Measurements from ENCODE around the gene TRIOBP. TPM values are rescaled to one million over a fixed set of nuclear protein-coding genes. Genes with fewer than 3 reads are reported as not detected.

TRIOBP gene
- total RNA-seq, 1 donor from 2014 or later: 33.3 TPM

DNA sequence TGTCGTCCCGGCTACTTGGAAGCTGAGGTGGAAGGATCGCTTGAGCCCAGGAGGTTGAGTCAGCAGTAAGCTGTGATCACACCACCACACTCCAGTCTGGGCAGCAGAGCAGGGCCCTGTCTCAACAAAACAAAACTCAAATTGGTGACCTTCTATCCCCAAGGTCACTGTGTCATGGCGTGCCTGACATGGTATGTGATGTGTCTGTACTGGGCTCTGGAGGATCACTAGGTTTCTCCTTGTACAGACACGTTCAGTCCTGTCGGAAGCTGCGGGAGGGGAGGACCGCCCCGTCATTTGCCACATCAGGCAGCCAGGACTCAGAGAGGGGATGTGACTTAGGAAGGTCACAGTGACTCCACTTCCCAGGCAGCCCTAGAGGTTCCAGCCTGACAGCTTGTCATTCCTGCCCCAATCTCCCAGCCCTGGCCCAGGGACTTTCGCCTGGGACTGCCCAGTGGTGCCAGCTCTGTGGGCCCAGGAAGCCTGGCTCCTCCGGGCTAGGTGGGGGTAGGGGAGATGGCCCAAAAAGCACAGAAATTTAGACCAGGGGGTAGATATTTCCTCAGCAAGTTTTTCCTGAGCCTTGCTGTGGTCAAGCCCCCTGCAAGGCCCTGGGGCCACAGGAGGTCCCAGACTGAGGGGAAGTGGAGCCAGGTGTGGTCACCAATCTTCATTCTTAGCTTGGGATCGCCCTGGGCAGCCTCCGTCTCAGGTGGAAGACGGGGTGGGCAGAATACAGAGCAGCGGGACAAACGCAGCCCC, 53.2 kb downstream of the TRIOBP start:
- Mint-ChIP-seq H3K4me3 (no peak overlapping the region), H3K4me1 (peaks cover 13% of the 10 kb centered on the region), H3K27me3 (no peaks in the 10 kb centered on the region), H3K9me3 (no peaks in the 10 kb centered on the region), H3K36me3 (ENCODE audit: low read depth) (peaks cover 10% of the 10 kb centered on the region), H3K27ac (no peak overlapping the region)
- intact Hi-C loops (cut with micrococcal nuclease): loop anchor here (5.0 kb wide), 1 partner anchor 113 kb away; the partner anchor contains the start of gene SH3BP1
- DNase-seq: no peak

DNA sequence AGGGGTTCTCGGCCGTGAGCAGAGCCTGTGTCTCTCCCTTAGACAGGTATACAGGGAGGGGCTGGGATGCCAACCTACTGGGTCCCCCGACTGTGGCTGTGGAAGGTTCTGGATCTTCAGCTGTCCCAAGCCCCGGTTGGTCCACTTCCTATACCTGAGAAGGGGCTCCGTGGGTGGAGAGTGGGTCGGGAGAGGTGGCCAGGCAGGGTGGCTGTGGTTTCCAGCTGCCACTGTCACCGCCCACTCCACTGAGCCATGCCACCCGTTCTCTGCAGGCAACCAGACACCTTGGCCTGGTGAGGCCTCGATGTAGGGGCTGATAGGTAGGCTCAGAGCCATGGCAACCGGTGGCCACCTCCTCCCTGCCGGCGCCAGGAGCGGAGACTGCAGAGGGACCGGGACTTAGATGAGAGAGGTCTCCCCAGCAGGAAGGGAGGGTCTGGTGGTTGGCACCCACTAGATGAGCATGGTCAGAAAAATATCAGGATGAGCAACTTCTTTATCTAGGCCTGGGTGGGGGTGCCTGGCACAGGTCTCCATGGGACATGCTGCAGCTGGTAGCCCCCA, 53.8 kb downstream of the TRIOBP start:
- Mint-ChIP-seq H3K27ac (no peak overlapping the region), H3K36me3 (ENCODE audit: low read depth) (peaks cover 12% of the 10 kb centered on the region), H3K4me3 (no peak overlapping the region), H3K4me1 (peaks cover 8% of the 10 kb centered on the region), H3K9me3 (no peaks in the 10 kb centered on the region), H3K27me3 (no peaks in the 10 kb centered on the region)
- DNase-seq: no peak
- intact Hi-C loops (cut with micrococcal nuclease): no loop called here

DNA sequence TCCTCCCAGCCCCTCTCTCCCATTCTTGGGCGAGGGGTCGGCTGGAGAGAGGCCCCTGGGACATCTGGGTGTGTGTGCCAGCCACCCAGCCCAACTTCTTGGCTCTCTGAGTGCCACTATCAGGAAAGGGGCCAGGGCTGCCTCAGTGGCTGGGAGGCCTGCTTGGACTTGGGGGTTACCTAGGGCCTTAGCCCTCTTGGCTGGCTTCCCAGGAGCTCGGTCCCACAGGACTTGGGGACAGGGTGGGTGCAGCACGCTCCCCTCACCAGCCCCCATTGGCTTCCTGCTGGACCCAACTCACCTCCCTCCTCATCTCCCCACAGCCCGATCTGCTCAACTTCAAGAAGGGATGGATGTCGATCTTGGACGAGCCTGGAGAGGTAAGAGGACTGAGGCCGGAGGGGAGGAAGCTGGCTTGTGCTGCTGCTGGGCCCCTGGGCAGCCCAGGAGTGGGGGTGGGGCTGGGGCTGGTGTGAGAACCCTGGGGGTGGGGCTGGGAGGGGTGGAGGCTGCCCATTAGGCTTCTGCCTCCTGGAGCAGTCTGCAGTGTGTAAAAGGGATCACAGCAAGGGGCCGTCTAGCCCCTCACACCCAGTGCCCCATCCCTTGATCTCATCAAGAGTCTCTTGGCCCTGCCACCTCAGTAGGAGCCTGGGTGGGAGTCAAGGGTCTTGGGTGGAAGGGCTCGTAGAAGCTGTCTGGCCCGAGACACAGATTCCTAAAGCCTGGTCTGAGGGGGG, 54.8 kb downstream of the TRIOBP start:
- H3K27ac Mint-ChIP-seq: no peak overlapping the region
- intact Hi-C loops (cut with micrococcal nuclease): no loop called here
- peaks cover 15% of the 10 kb centered on the region for H3K36me3 Mint-ChIP-seq (ENCODE audit: low read depth)
- H3K4me3 Mint-ChIP-seq: no peak overlapping the region
- no peaks in the 10 kb centered on the region for H3K27me3 Mint-ChIP-seq
- H3K4me1 Mint-ChIP-seq: peaks cover 8% of the 10 kb centered on the region
- no peak for DNase-seq
- no peaks in the 10 kb centered on the region for H3K9me3 Mint-ChIP-seq

DNA sequence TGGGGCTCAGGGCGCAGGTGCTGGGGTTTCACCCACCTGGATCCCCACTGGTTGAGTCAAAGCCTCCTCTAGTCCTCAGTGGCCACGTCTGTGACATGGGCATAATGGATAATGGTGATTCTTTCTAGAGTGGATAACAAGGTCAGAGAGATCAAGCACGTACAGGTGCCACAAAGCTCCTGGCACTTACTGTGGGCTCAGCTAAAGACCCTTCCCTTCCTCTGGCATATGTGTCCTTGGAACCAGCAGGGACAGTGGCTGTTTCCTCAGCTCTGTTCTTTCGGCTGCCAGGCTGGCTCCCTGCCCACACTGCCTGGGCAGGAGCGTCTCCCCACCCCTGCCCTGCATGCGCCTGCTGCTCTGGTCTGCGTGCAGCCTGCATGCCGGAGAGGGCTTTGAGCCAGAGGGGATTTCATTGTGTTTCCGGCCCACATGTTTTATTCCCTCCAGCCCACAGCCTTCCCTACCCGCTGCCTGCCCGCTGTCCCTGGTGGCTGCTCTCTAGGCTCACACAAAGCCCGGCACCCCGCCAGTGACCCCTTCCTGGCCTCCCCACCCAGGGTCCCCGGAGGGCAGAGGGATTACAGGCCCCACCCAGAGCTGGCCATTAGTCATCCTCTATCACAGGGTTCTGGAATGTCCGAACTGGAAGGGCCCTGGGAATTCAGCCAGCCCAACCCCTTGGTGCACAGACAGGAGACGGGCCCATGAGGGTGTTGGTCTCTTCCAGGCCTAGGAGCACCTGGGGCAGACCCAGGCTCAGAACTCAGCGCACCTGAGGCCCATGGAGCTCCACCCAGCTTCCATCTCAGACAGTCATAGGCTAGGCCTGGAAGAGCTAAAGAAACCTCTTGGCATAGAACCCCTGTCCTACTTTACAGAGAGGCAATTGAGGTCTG, 55.6 kb downstream of the TRIOBP start:
- H3K4me3 Mint-ChIP-seq: no peak overlapping the region
- peaks cover 6% of the 10 kb centered on the region for H3K4me1 Mint-ChIP-seq
- peaks cover 18% of the 10 kb centered on the region for H3K36me3 Mint-ChIP-seq (ENCODE audit: low read depth)
- no peaks in the 10 kb centered on the region for H3K9me3 Mint-ChIP-seq
- no peaks in the 10 kb centered on the region for H3K27me3 Mint-ChIP-seq
- no peak overlapping the region for H3K27ac Mint-ChIP-seq
- no peak for DNase-seq
- intact Hi-C loops (cut with micrococcal nuclease): no loop called here

DNA sequence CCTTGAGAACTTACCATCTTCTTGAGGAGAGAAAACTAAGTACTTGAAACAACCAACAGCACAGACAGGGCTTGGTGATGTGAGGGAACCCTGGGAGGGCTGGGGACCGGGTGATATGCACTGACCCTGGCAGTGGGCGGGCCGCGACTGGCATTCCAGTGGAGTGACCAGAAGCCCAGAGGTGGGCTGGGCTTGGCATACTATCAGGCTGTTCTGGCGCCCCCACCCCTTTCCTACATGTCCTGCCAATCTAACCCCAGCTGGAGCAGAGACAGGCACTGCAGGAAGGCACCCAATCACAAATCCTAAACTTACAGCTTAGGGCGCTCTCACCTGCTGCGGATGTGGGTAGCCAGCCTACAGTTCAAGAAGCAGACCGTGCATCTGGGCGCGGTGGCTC, 56.9 kb downstream of the TRIOBP start:
- intact Hi-C loops (cut with micrococcal nuclease): no loop called here
- H3K4me1 Mint-ChIP-seq: peaks cover 3% of the 10 kb centered on the region
- H3K4me3 Mint-ChIP-seq: no peak overlapping the region
- H3K36me3 Mint-ChIP-seq (ENCODE audit: low read depth): peaks cover 25% of the 10 kb centered on the region
- no peak overlapping the region for H3K27ac Mint-ChIP-seq
- no peak for DNase-seq
- no peaks in the 10 kb centered on the region for H3K27me3 Mint-ChIP-seq
- no peaks in the 10 kb centered on the region for H3K9me3 Mint-ChIP-seq

DNA sequence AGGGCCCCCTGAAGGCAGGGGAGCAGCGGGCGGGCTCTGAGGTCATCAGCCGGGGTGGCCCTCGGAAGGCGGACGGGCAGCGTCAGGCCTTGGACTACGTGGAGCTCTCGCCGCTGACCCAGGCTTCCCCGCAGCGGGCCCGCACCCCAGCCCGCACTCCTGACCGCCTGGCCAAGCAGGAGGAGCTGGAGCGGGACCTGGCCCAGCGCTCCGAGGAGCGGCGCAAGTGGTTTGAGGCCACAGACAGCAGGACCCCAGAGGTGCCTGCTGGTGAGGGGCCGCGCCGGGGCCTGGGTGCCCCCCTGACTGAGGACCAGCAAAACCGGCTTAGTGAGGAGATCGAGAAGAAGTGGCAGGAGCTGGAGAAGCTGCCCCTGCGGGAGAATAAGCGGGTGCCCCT, 60.8 kb downstream of the TRIOBP start:
- H3K4me3 Mint-ChIP-seq: no peak overlapping the region
- H3K9me3 Mint-ChIP-seq: no peaks in the 10 kb centered on the region
- no peak overlapping the region for H3K27ac Mint-ChIP-seq
- intact Hi-C loops (cut with micrococcal nuclease): no loop called here
- H3K36me3 Mint-ChIP-seq (ENCODE audit: low read depth): peaks cover 33% of the 10 kb centered on the region
- peaks cover 6% of the 10 kb centered on the region for H3K4me1 Mint-ChIP-seq
- DNase-seq: no peak
- no peaks in the 10 kb centered on the region for H3K27me3 Mint-ChIP-seq

DNA sequence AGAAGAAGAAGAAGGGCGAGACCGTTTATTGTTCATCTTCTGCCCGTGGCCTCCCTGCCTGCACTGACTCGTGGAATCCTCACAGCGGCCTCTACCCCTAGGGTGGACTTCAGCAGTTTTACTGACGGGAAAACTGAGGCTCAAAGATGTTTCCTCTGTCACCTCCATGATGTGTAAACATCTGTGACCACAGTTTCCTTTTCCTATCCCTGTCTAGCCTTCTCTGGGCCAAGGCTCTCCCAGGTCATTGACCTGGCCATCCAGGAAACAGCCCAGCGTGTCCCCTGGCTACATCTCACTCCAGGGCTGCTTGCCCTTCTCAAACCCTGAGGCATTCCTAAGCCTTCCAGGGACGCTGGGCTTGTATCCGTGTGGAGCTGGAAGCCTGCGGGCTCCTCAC, 61.8 kb downstream of the TRIOBP start:
- no peak overlapping the region for H3K27ac Mint-ChIP-seq
- peaks cover 29% of the 10 kb centered on the region for H3K36me3 Mint-ChIP-seq (ENCODE audit: low read depth)
- H3K4me1 Mint-ChIP-seq: peaks cover 7% of the 10 kb centered on the region
- no peak overlapping the region for H3K4me3 Mint-ChIP-seq
- no peaks in the 10 kb centered on the region for H3K9me3 Mint-ChIP-seq
- DNase-seq: no peak
- intact Hi-C loops (cut with micrococcal nuclease): no loop called here
- H3K27me3 Mint-ChIP-seq: no peaks in the 10 kb centered on the region

DNA sequence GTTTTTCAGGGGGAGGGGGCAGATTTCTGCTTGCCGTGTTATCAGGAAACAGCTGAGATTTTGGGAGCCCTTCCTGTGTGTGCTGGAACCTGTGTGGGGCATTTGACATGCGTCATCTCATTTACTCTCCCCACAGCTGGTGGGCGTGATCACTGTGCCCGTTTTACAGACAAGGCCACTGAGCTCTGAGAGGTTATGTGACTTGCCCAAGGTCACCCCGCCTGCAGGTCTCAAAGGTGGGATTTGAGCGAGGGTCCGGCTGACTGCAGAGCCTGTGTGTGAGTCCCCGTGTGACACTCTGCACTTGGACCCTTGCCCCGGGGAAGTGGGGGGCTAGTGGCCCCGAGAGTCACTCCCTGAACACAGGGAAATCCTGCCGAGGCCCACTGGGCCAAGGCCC, 62.4 kb downstream of the TRIOBP start:
- intact Hi-C loops (cut with micrococcal nuclease): no loop called here
- no peak for DNase-seq
- Mint-ChIP-seq H3K27me3 (no peaks in the 10 kb centered on the region), H3K36me3 (ENCODE audit: low read depth) (peaks cover 33% of the 10 kb centered on the region), H3K4me3 (no peak overlapping the region), H3K9me3 (no peaks in the 10 kb centered on the region), H3K27ac (no peak overlapping the region), H3K4me1 (peaks cover 7% of the 10 kb centered on the region)

DNA sequence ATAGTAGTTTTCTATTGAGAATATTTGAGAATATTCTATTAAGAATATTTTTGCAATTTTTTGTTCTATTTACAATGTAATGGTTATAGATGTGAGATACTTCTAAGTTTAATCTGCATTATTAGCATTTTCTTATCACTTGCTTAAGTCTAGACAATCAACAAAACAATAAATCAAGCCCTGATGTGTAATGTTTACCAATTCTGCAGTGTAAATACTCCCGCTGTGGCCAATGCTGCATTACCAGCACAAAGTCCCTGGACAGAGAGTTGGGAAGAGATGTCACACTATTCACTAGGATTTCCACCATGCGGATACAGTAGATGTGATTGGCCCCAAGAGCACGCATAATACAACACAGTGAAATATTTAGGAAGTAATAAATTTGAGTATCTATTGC, 63.3 kb downstream of the TRIOBP start:
- Mint-ChIP-seq H3K27me3 (no peaks in the 10 kb centered on the region), H3K9me3 (no peaks in the 10 kb centered on the region), H3K36me3 (ENCODE audit: low read depth) (peaks cover 28% of the 10 kb centered on the region), H3K27ac (no peak overlapping the region), H3K4me1 (peaks cover 7% of the 10 kb centered on the region), H3K4me3 (no peak overlapping the region)
- DNase-seq: no peak
- intact Hi-C loops (cut with micrococcal nuclease): no loop called here

DNA sequence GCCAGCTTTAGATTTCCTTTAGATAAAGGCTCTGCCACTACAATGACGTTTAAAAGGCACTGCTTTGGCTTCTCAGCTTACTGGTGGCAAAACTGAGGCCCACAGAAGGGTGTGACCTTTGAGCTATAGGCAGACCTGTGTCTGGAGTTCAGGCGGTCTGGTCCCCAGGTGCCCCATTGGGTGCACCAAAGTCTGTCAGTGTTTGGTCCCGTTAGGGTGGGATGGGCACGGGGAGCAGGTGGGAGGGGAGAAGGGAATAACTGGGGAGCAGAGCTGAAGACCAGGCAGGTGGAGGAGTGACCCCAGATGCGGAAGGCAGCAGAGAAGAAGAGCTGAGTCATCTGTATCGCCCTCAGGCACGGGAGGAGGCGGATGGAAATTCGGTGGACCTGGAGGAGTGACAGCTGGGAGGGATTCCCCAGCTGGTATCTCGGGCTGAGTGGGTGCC, 65.6 kb downstream of the TRIOBP start:
- Mint-ChIP-seq H3K27ac (peak overlapping the region; percentile 45), H3K4me1 (peaks cover 7% of the 10 kb centered on the region), H3K9me3 (no peaks in the 10 kb centered on the region), H3K36me3 (ENCODE audit: low read depth) (peaks cover 20% of the 10 kb centered on the region), H3K4me3 (no peak overlapping the region), H3K27me3 (no peaks in the 10 kb centered on the region)
- intact Hi-C loops (cut with micrococcal nuclease): no loop called here
- DNase-seq: no peak

DNA sequence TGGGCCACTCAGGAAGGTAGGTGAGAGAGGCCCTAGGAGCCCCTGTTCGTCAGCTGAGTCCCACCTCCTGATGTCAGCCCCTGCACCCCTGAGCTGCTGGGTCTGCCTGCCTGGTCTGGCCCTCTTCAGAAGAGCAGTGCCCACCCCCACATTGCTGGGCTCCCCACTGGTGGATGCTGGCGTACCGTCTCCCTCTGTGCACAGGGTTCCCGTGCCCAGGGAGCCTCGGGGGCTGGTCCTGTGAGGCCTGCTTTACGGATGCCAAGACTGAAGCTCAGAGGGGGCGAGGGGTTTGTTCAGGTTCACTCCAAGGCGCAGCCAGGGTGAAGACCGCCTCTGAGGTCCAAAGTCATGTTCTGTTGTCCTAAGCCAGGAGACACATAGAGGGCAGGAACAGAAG, 66.2 kb downstream of the TRIOBP start:
- H3K4me1 Mint-ChIP-seq: peaks cover 7% of the 10 kb centered on the region
- H3K4me3 Mint-ChIP-seq: no peak overlapping the region
- H3K9me3 Mint-ChIP-seq: no peaks in the 10 kb centered on the region
- H3K36me3 Mint-ChIP-seq (ENCODE audit: low read depth): peaks cover 20% of the 10 kb centered on the region
- no peak overlapping the region for H3K27ac Mint-ChIP-seq
- DNase-seq: no peak
- intact Hi-C loops (cut with micrococcal nuclease): no loop called here
- H3K27me3 Mint-ChIP-seq: no peaks in the 10 kb centered on the region

DNA sequence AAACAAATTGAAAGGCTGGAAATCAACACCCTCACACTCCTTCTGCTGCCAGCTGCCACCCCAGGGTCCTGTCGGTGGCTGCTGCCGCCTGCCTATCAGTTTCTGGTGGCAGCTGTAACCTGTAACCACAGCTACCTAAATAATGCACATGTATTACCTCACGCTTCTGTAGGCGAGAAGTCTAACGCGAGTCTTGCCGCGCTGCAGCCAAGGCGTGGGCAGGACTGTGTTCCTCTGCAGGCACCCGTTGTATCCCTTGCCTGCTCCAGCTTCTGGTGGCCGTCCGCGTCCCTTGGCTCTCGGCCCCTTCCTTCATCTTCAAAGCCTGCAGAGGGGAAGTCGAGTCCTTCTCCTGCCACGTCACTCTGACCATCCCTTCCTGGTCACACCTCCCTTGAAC, 66.8 kb downstream of the TRIOBP start:
- Mint-ChIP-seq H3K36me3 (ENCODE audit: low read depth) (peaks cover 14% of the 10 kb centered on the region), H3K27me3 (no peaks in the 10 kb centered on the region), H3K4me1 (peaks cover 4% of the 10 kb centered on the region), H3K27ac (no peak overlapping the region), H3K9me3 (no peaks in the 10 kb centered on the region), H3K4me3 (no peak overlapping the region)
- intact Hi-C loops (cut with micrococcal nuclease): no loop called here
- no peak for DNase-seq

DNA sequence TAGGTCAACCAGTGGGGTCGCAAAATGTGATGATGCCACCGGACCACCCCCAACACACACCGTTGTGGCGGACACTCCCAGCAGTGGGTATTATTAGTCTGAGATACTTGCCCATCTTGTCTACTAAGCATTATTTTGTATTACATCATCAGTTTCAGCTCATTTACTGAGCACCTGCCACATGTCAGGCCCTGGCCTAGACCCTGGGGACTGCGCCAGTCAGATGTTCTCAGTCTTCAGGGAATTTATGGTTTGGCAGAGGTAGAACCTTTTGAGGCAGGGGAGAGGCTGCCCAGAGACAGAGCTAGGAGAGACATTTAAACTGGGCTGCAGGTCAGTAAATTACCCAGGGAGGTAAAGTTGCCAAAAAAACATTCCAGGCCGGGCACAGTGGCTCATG, 67.8 kb downstream of the TRIOBP start:
- intact Hi-C loops (cut with micrococcal nuclease): no loop called here
- peaks cover 8% of the 10 kb centered on the region for H3K36me3 Mint-ChIP-seq (ENCODE audit: low read depth)
- H3K27me3 Mint-ChIP-seq: no peaks in the 10 kb centered on the region
- H3K27ac Mint-ChIP-seq: no peak overlapping the region
- DNase-seq: no peak
- H3K9me3 Mint-ChIP-seq: no peaks in the 10 kb centered on the region
- peaks cover 4% of the 10 kb centered on the region for H3K4me1 Mint-ChIP-seq
- H3K4me3 Mint-ChIP-seq: no peak overlapping the region

Measured in activated CD4-positive, alpha-beta T cell treated with anti-CD3 and anti-CD28 coated beads, Interleukin-2, amount 10 ng/mL, durations not matched to agents 24 days and 14 days (primary cell).